ENCODE data around the gene TMEM238.
"Not testable (repeated sequence)": the region's sequence is repeated elsewhere in the genome, so short reads cannot be mapped to it uniquely, and the experiment has no call there.

Gene TMEM238

GRCh38 chr19:55418185-55418584 is 34.1 kb upstream of the TMEM238 start:
- Histone ChIP-seq H3K4me3 (ENCODE audit: extremely low read depth, insufficient read depth, low read length, poor library complexity, severe bottlenecking) (no peak overlapping the region), H3K27ac (ENCODE audit: low read depth, low read length, severe bottlenecking) (no peak overlapping the region)

GRCh38 chr19:55410168-55410567 is 26.1 kb upstream of the TMEM238 start:
- peaks cover 21% of the 10 kb centered on the region for H3K9me3 ChIP-seq (ENCODE audit: control insufficient read depth, low read length)
- H3K27ac ChIP-seq (ENCODE audit: low read depth, low read length, severe bottlenecking) = no peak overlapping the region
- H3K36me3 ChIP-seq (ENCODE audit: control insufficient read depth, insufficient read depth, low read length) = peaks cover 16% of the 10 kb centered on the region
- H3K4me3 ChIP-seq (ENCODE audit: extremely low read depth, insufficient read depth, low read length, poor library complexity, severe bottlenecking) = no peak overlapping the region
- peaks cover 9% of the 10 kb centered on the region for H3K4me1 ChIP-seq (ENCODE audit: control insufficient read depth, insufficient read depth, low read length, poor library complexity, severe bottlenecking)
- 88 to 94% methylated on average over 2 of the region's 2 CpGs for WGBS, 2 experiments (ENCODE audit: insufficient coverage in 2 of 2)

More at GRCh38 chr19:55418185-55418584, 34.1 kb upstream of the TMEM238 start:
- Histone ChIP-seq H3K4me1 (ENCODE audit: control insufficient read depth, insufficient read depth, low read length, poor library complexity, severe bottlenecking) (no peaks in the 10 kb centered on the region), H3K9me3 (ENCODE audit: control insufficient read depth, low read length) (no peaks in the 10 kb centered on the region), H3K36me3 (ENCODE audit: control insufficient read depth, insufficient read depth, low read length) (no peaks in the 10 kb centered on the region)
- WGBS, 2 experiments (ENCODE audit: insufficient coverage in 2 of 2) = 4 to 15% methylated on average over 4 to 7 of the region's 7 CpGs

GRCh38 chr19:55409179-55409578 is 25.1 kb upstream of the TMEM238 start:
- not testable (repeated sequence) for H3K4me3 ChIP-seq (ENCODE audit: extremely low read depth, insufficient read depth, low read length, poor library complexity, severe bottlenecking); H3K27ac ChIP-seq (ENCODE audit: low read depth, low read length, severe bottlenecking)
- Histone ChIP-seq H3K36me3 (ENCODE audit: control insufficient read depth, insufficient read depth, low read length) (peaks cover 25% of the 10 kb centered on the region), H3K4me1 (ENCODE audit: control insufficient read depth, insufficient read depth, low read length, poor library complexity, severe bottlenecking) (peaks cover 11% of the 10 kb centered on the region), H3K9me3 (ENCODE audit: control insufficient read depth, low read length) (peaks cover 21% of the 10 kb centered on the region)
- 100% methylated on average over 4 to 7 of the region's 8 CpGs for WGBS, 2 experiments (ENCODE audit: insufficient coverage in 2 of 2)

GRCh38 chr19:55408533-55408872 is 24.4 kb upstream of the TMEM238 start:
- H3K9me3 ChIP-seq (ENCODE audit: control insufficient read depth, low read length) = peaks cover 21% of the 10 kb centered on the region
- peaks cover 32% of the 10 kb centered on the region for H3K36me3 ChIP-seq (ENCODE audit: control insufficient read depth, insufficient read depth, low read length)
- peak overlapping the region; percentile 90 for H3K4me3 ChIP-seq (ENCODE audit: extremely low read depth, insufficient read depth, low read length, poor library complexity, severe bottlenecking)
- H3K4me1 ChIP-seq (ENCODE audit: control insufficient read depth, insufficient read depth, low read length, poor library complexity, severe bottlenecking) = peaks cover 12% of the 10 kb centered on the region
- WGBS, 2 experiments (ENCODE audit: insufficient coverage in 2 of 2) = 74 to 80% methylated on average over 8 to 9 of the region's 9 CpGs
- peak overlapping the region; percentile 100 for H3K27ac ChIP-seq (ENCODE audit: low read depth, low read length, severe bottlenecking)

- Histone ChIP-seq H3K27ac (ENCODE audit: low read depth, low read length, severe bottlenecking) (peak overlapping the region; percentile 100), H3K9me3 (ENCODE audit: control insufficient read depth, low read length) (peaks cover 21% of the 10 kb centered on the region), H3K4me1 (ENCODE audit: control insufficient read depth, insufficient read depth, low read length, poor library complexity, severe bottlenecking) (peaks cover 12% of the 10 kb centered on the region), H3K36me3 (ENCODE audit: control insufficient read depth, insufficient read depth, low read length) (peaks cover 38% of the 10 kb centered on the region), H3K4me3 (ENCODE audit: extremely low read depth, insufficient read depth, low read length, poor library complexity, severe bottlenecking) (peak overlapping the region; percentile 90)
- 1 to 2% methylated on average over 54 to 63 of the region's 72 CpGs for WGBS, 2 experiments (ENCODE audit: insufficient coverage in 2 of 2)
These were observed 23.9 kb upstream of the TMEM238 start for GRCh38 chr19:55407800-55408532.

- 0% methylated on average over 27 to 32 of the region's 36 CpGs for WGBS, 2 experiments (ENCODE audit: insufficient coverage in 2 of 2)
- Histone ChIP-seq H3K9me3 (ENCODE audit: control insufficient read depth, low read length) (peaks cover 21% of the 10 kb centered on the region), H3K27ac (ENCODE audit: low read depth, low read length, severe bottlenecking) (peak within 1 kb of the TSS; percentile 100), H3K36me3 (ENCODE audit: control insufficient read depth, insufficient read depth, low read length) (peaks cover 42% of the 10 kb centered on the region), H3K4me3 (ENCODE audit: extremely low read depth, insufficient read depth, low read length, poor library complexity, severe bottlenecking) (peak within 1 kb of the TSS; percentile 90), H3K4me1 (ENCODE audit: control insufficient read depth, insufficient read depth, low read length, poor library complexity, severe bottlenecking) (peaks cover 12% of the 10 kb centered on the region)
These were observed 23.4 kb upstream of the TMEM238 start, which contains the start of gene UBE2S for GRCh38 chr19:55407550-55407799. Gene UBE2S (minus strand): TSS chr19:55407788. CDS start chr19:55407589, 199 bp downstream.

GRCh38 chr19:55406826-55407549 is 22.9 kb upstream of the TMEM238 start:
- 11 to 12% methylated on average over 26 to 27 of the region's 35 CpGs for WGBS, 2 experiments (ENCODE audit: insufficient coverage in 2 of 2)
- Histone ChIP-seq H3K9me3 (ENCODE audit: control insufficient read depth, low read length) (peaks cover 21% of the 10 kb centered on the region), H3K4me3 (ENCODE audit: extremely low read depth, insufficient read depth, low read length, poor library complexity, severe bottlenecking) (peak overlapping the region; percentile 90), H3K27ac (ENCODE audit: low read depth, low read length, severe bottlenecking) (peak overlapping the region; percentile 100), H3K36me3 (ENCODE audit: control insufficient read depth, insufficient read depth, low read length) (peaks cover 47% of the 10 kb centered on the region), H3K4me1 (ENCODE audit: control insufficient read depth, insufficient read depth, low read length, poor library complexity, severe bottlenecking) (peaks cover 12% of the 10 kb centered on the region)

- WGBS, 2 experiments (ENCODE audit: insufficient coverage in 2 of 2) = 82 to 92% methylated on average over 6 to 10 of the region's 14 CpGs
- Histone ChIP-seq H3K4me1 (ENCODE audit: control insufficient read depth, insufficient read depth, low read length, poor library complexity, severe bottlenecking) (peaks cover 12% of the 10 kb centered on the region), H3K27ac (ENCODE audit: low read depth, low read length, severe bottlenecking) (no peak overlapping the region), H3K4me3 (ENCODE audit: extremely low read depth, insufficient read depth, low read length, poor library complexity, severe bottlenecking) (peak overlapping the region; percentile 90), H3K9me3 (ENCODE audit: control insufficient read depth, low read length) (peaks cover 21% of the 10 kb centered on the region), H3K36me3 (ENCODE audit: control insufficient read depth, insufficient read depth, low read length) (peaks cover 53% of the 10 kb centered on the region)
These were observed 22.2 kb upstream of the TMEM238 start for GRCh38 chr19:55406091-55406825.

GRCh38 chr19:55405638-55406037 is 21.5 kb upstream of the TMEM238 start:
- H3K36me3 ChIP-seq (ENCODE audit: control insufficient read depth, insufficient read depth, low read length) = peaks cover 58% of the 10 kb centered on the region
- no peak overlapping the region for H3K27ac ChIP-seq (ENCODE audit: low read depth, low read length, severe bottlenecking)
- H3K4me1 ChIP-seq (ENCODE audit: control insufficient read depth, insufficient read depth, low read length, poor library complexity, severe bottlenecking) = peaks cover 12% of the 10 kb centered on the region
- H3K4me3 ChIP-seq (ENCODE audit: extremely low read depth, insufficient read depth, low read length, poor library complexity, severe bottlenecking) = peak overlapping the region; percentile 90
- peaks cover 21% of the 10 kb centered on the region for H3K9me3 ChIP-seq (ENCODE audit: control insufficient read depth, low read length)
- WGBS, 2 experiments (ENCODE audit: insufficient coverage in 2 of 2) = 88 to 96% methylated on average over 4 to 5 of the region's 5 CpGs

- 88 to 100% methylated on average over 1 of the region's 2 CpGs for WGBS, 2 experiments (ENCODE audit: insufficient coverage in 2 of 2)
- Histone ChIP-seq H3K27ac (ENCODE audit: low read depth, low read length, severe bottlenecking) (no peak overlapping the region), H3K36me3 (ENCODE audit: control insufficient read depth, insufficient read depth, low read length) (peaks cover 64% of the 10 kb centered on the region)
These were observed 18.4 kb upstream of the TMEM238 start for GRCh38 chr19:55402509-55402908.

More at GRCh38 chr19:55402509-55402908, 18.4 kb upstream of the TMEM238 start:
- H3K9me3 ChIP-seq (ENCODE audit: control insufficient read depth, low read length) = no peaks in the 10 kb centered on the region
- H3K4me3 ChIP-seq (ENCODE audit: extremely low read depth, insufficient read depth, low read length, poor library complexity, severe bottlenecking) = no peak overlapping the region
- peaks cover 12% of the 10 kb centered on the region for H3K4me1 ChIP-seq (ENCODE audit: control insufficient read depth, insufficient read depth, low read length, poor library complexity, severe bottlenecking)

Measured in mesodermal cell (in vitro differentiated cells).